ENCODE data around the gene HABP2. TPM values are rescaled to one million over a fixed set of nuclear protein-coding genes. Genes with fewer than 3 reads are reported as not detected.

Gene HABP2
- total RNA-seq, 1 experiment from 2014 or later: not detected

GRCh38 chr10:113562704-113563103 lies 9.9 kb downstream of the HABP2 start:
- Histone ChIP-seq H3K9ac (ENCODE audit: low read length) (no peak overlapping the region), H3K9me2 (replicated peaks; ENCODE audit: insufficient read depth, low read length) (no peaks in the 10 kb centered on the region), H4K20me1 (ENCODE audit: insufficient read depth, low read depth, low read length) (no peaks in the 10 kb centered on the region), H3K4me1 (ENCODE audit: low read length) (peaks cover 3% of the 10 kb centered on the region; the same call in 1 of the 2 replicates), H3K4me2 (ENCODE audit: low read depth, low read length, poor library complexity, severe bottlenecking) (no peak overlapping the region), H3K9me3 (ENCODE audit: low read length) (no peaks in the 10 kb centered on the region), H3K27ac (ENCODE audit: low read length) (no peak overlapping the region), H3K79me2 (ENCODE audit: low read length) (no peaks in the 10 kb centered on the region), H3K4me3 (ENCODE audit: low read length) (no peak overlapping the region), H3K36me3 (ENCODE audit: insufficient read depth, low read length) (no peaks in the 10 kb centered on the region), H2AFZ (ENCODE audit: low read length) (peak overlapping the region; percentile 39; the same call in 1 of the 2 replicates), H3K27me3 (ENCODE audit: low read length) (no peaks in the 10 kb centered on the region)
- no peak for DNase-seq

GRCh38 chr10:113563306-113564088 lies 10.6 kb downstream of the HABP2 start:
- Histone ChIP-seq H3K9me2 (replicated peaks; ENCODE audit: insufficient read depth, low read length) (no peaks in the 10 kb centered on the region), H3K4me1 (ENCODE audit: low read length) (peaks cover 3% of the 10 kb centered on the region; the same call in 1 of the 2 replicates), H2AFZ (ENCODE audit: low read length) (peak overlapping the region; percentile 39; the same call in 1 of the 2 replicates), H3K9me3 (ENCODE audit: low read length) (no peaks in the 10 kb centered on the region), H3K4me2 (ENCODE audit: low read depth, low read length, poor library complexity, severe bottlenecking) (peak overlapping the region; percentile 55), H3K27me3 (ENCODE audit: low read length) (no peaks in the 10 kb centered on the region), H3K27ac (ENCODE audit: low read length) (no peak overlapping the region), H3K36me3 (ENCODE audit: insufficient read depth, low read length) (no peaks in the 10 kb centered on the region), H3K4me3 (ENCODE audit: low read length) (no peak overlapping the region; the same call in 1 of the 2 replicates), H3K79me2 (ENCODE audit: low read length) (no peaks in the 10 kb centered on the region), H4K20me1 (ENCODE audit: insufficient read depth, low read depth, low read length) (no peaks in the 10 kb centered on the region), H3K9ac (ENCODE audit: low read length) (no peak overlapping the region)
- DNase-seq: peak; percentile 90

GRCh38 chr10:113565364-113565763 lies 12.5 kb downstream of the HABP2 start:
- Histone ChIP-seq H3K9ac (ENCODE audit: low read length) (no peak overlapping the region), H3K9me3 (ENCODE audit: low read length) (no peaks in the 10 kb centered on the region), H3K79me2 (ENCODE audit: low read length) (no peaks in the 10 kb centered on the region), H3K4me2 (ENCODE audit: low read depth, low read length, poor library complexity, severe bottlenecking) (no peak overlapping the region), H2AFZ (ENCODE audit: low read length) (no peak overlapping the region), H3K9me2 (replicated peaks; ENCODE audit: insufficient read depth, low read length) (no peaks in the 10 kb centered on the region), H3K27ac (ENCODE audit: low read length) (no peak overlapping the region), H3K4me1 (ENCODE audit: low read length) (peaks cover 3% of the 10 kb centered on the region; the same call in 1 of the 2 replicates), H3K27me3 (ENCODE audit: low read length) (no peaks in the 10 kb centered on the region), H4K20me1 (ENCODE audit: insufficient read depth, low read depth, low read length) (no peaks in the 10 kb centered on the region), H3K4me3 (ENCODE audit: low read length) (no peak overlapping the region), H3K36me3 (ENCODE audit: insufficient read depth, low read length) (no peaks in the 10 kb centered on the region)
- DNase-seq: no peak

GRCh38 chr10:113566888-113567287 lies 14.0 kb downstream of the HABP2 start:
- Histone ChIP-seq H3K27ac (ENCODE audit: low read length) (no peak overlapping the region), H2AFZ (ENCODE audit: low read length) (no peak overlapping the region), H3K36me3 (ENCODE audit: insufficient read depth, low read length) (no peaks in the 10 kb centered on the region), H3K4me3 (ENCODE audit: low read length) (no peak overlapping the region), H3K4me1 (ENCODE audit: low read length) (peaks cover 3% of the 10 kb centered on the region; the same call in 1 of the 2 replicates), H4K20me1 (ENCODE audit: insufficient read depth, low read depth, low read length) (no peaks in the 10 kb centered on the region), H3K79me2 (ENCODE audit: low read length) (no peaks in the 10 kb centered on the region), H3K27me3 (ENCODE audit: low read length) (peaks cover 2% of the 10 kb centered on the region; the same call in 1 of the 2 replicates), H3K9me3 (ENCODE audit: low read length) (no peaks in the 10 kb centered on the region), H3K9me2 (replicated peaks; ENCODE audit: insufficient read depth, low read length) (no peaks in the 10 kb centered on the region), H3K4me2 (ENCODE audit: low read depth, low read length, poor library complexity, severe bottlenecking) (no peak overlapping the region), H3K9ac (ENCODE audit: low read length) (no peak overlapping the region)
- DNase-seq: no peak

GRCh38 chr10:113569576-113569975 lies 16.7 kb downstream of the HABP2 start:
- Histone ChIP-seq H3K4me1 (ENCODE audit: low read length) (no peaks in the 10 kb centered on the region), H3K4me2 (ENCODE audit: low read depth, low read length, poor library complexity, severe bottlenecking) (no peak overlapping the region), H4K20me1 (ENCODE audit: insufficient read depth, low read depth, low read length) (no peaks in the 10 kb centered on the region), H3K9me2 (replicated peaks; ENCODE audit: insufficient read depth, low read length) (no peaks in the 10 kb centered on the region), H2AFZ (ENCODE audit: low read length) (no peak overlapping the region), H3K4me3 (ENCODE audit: low read length) (no peak overlapping the region), H3K27ac (ENCODE audit: low read length) (no peak overlapping the region), H3K9ac (ENCODE audit: low read length) (no peak overlapping the region), H3K27me3 (ENCODE audit: low read length) (peaks cover 3% of the 10 kb centered on the region; the same call in 1 of the 2 replicates), H3K79me2 (ENCODE audit: low read length) (no peaks in the 10 kb centered on the region), H3K36me3 (ENCODE audit: insufficient read depth, low read length) (no peaks in the 10 kb centered on the region), H3K9me3 (ENCODE audit: low read length) (no peaks in the 10 kb centered on the region)
- DNase-seq: no peak

GRCh38 chr10:113572520-113573290 lies 19.9 kb downstream of the HABP2 start:
- no peaks in the 10 kb centered on the region for H3K79me2 ChIP-seq (ENCODE audit: low read length)

GRCh38 chr10:113573368-113573767 lies 20.5 kb downstream of the HABP2 start:
- H3K27ac ChIP-seq (ENCODE audit: low read length): no peak overlapping the region
- H3K79me2 ChIP-seq (ENCODE audit: low read length): no peaks in the 10 kb centered on the region
- H3K36me3 ChIP-seq (ENCODE audit: insufficient read depth, low read length): no peaks in the 10 kb centered on the region
- no peak overlapping the region for H3K4me3 ChIP-seq (ENCODE audit: low read length)
- H3K4me1 ChIP-seq (ENCODE audit: low read length): no peaks in the 10 kb centered on the region
- no peaks in the 10 kb centered on the region for H3K9me2 ChIP-seq (replicated peaks; ENCODE audit: insufficient read depth, low read length)
- no peaks in the 10 kb centered on the region for H3K9me3 ChIP-seq (ENCODE audit: low read length)
- H3K27me3 ChIP-seq (ENCODE audit: low read length): peaks cover 3% of the 10 kb centered on the region; the same call in 1 of the 2 replicates
- no peak for DNase-seq
- H4K20me1 ChIP-seq (ENCODE audit: insufficient read depth, low read depth, low read length): no peaks in the 10 kb centered on the region
- H2AFZ ChIP-seq (ENCODE audit: low read length): no peak overlapping the region
- no peak overlapping the region for H3K4me2 ChIP-seq (ENCODE audit: low read depth, low read length, poor library complexity, severe bottlenecking)
- no peak overlapping the region for H3K9ac ChIP-seq (ENCODE audit: low read length)

More at GRCh38 chr10:113572520-113573290, 19.9 kb downstream of the HABP2 start:
- no peaks in the 10 kb centered on the region for H3K36me3 ChIP-seq (ENCODE audit: insufficient read depth, low read length)
- no peak overlapping the region for H3K9ac ChIP-seq (ENCODE audit: low read length)
- H4K20me1 ChIP-seq (ENCODE audit: insufficient read depth, low read depth, low read length): no peaks in the 10 kb centered on the region
- no peak for DNase-seq
- no peak overlapping the region for H3K4me3 ChIP-seq (ENCODE audit: low read length)
- H2AFZ ChIP-seq (ENCODE audit: low read length): no peak overlapping the region
- no peaks in the 10 kb centered on the region for H3K9me2 ChIP-seq (replicated peaks; ENCODE audit: insufficient read depth, low read length)
- peaks cover 3% of the 10 kb centered on the region; the same call in 1 of the 2 replicates for H3K27me3 ChIP-seq (ENCODE audit: low read length)
- H3K4me1 ChIP-seq (ENCODE audit: low read length): no peaks in the 10 kb centered on the region
- no peak overlapping the region for H3K27ac ChIP-seq (ENCODE audit: low read length)
- H3K4me2 ChIP-seq (ENCODE audit: low read depth, low read length, poor library complexity, severe bottlenecking): no peak overlapping the region
- no peaks in the 10 kb centered on the region for H3K9me3 ChIP-seq (ENCODE audit: low read length)

GRCh38 chr10:113576852-113577251 lies 24.0 kb downstream of the HABP2 start:
- Histone ChIP-seq H3K4me1 (ENCODE audit: low read length) (no peaks in the 10 kb centered on the region), H3K4me2 (ENCODE audit: low read depth, low read length, poor library complexity, severe bottlenecking) (no peak overlapping the region), H3K9me3 (ENCODE audit: low read length) (no peaks in the 10 kb centered on the region), H3K36me3 (ENCODE audit: insufficient read depth, low read length) (no peaks in the 10 kb centered on the region), H4K20me1 (ENCODE audit: insufficient read depth, low read depth, low read length) (no peaks in the 10 kb centered on the region), H3K27ac (ENCODE audit: low read length) (no peak overlapping the region), H3K27me3 (ENCODE audit: low read length) (peaks cover 2% of the 10 kb centered on the region; the same call in 1 of the 2 replicates), H3K4me3 (ENCODE audit: low read length) (no peak overlapping the region), H3K9me2 (replicated peaks; ENCODE audit: insufficient read depth, low read length) (no peaks in the 10 kb centered on the region), H3K79me2 (ENCODE audit: low read length) (no peaks in the 10 kb centered on the region), H3K9ac (ENCODE audit: low read length) (no peak overlapping the region), H2AFZ (ENCODE audit: low read length) (no peak overlapping the region)
- no peak for DNase-seq

Measured in Karpas-422 (cell line).